ENCODE results near the gene TSFM.
A peak's percentile ranks its signal among the peaks of the same experiment; 100 is the strongest.

TSFM gene

DNA sequence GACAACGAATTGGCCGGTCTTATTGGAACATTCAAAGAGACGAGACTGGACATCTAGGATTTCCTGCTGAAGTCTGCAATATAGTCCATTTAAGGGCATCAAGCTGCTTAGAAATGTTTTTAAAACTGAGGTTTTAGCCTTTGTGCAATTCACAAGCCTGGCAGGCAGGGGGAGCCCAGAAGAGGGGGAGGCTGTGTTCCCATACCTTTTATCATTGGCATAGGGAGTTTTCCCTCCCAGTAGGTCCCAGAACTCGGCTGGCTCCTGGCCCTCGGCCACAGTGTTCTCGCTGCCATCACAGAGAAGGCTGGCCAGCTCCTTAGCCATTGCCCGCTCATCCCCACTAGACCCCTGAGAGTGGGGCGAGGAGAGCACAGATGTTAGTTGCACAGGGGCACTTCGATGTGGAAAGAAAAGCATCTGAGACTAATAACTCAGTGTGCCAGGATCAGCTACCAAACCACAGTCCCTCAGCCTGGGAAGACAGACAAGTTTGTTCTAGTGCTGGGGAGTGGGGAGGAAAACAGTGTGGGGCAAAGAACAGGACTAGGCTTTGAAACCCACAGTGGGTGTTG, 20.8 kb downstream of the TSFM start:
- no peak for DNase-seq (ENCODE audit: low spot score)
- no peak overlapping the region for H3K14ac ChIP-seq (ENCODE audit: low read length)
- no peaks in the 10 kb centered on the region for H3K27me3 ChIP-seq (ENCODE audit: control insufficient read depth in 3 of 3, insufficient read depth in 3 of 3, low read depth in 1 of 3, low read length in 3 of 3)
- H3K4me3 ChIP-seq (ENCODE audit: low read length in 2 of 2) = no peak overlapping the region
- no peak overlapping the region for H3K18ac ChIP-seq (ENCODE audit: low read length)
- no CpG with 5 or more reads among the region's 9 CpGs for WGBS, 2 donors (ENCODE audit: extremely low coverage in 2 of 2, insufficient read length in 2 of 2, insufficient replicate concordance in 1 of 2)
- no peak overlapping the region for H3K4me2 ChIP-seq (ENCODE audit: insufficient read depth, low read length, poor library complexity, severe bottlenecking)
- no peak overlapping the region for H2BK5ac ChIP-seq (ENCODE audit: low read length)
- no peaks in the 10 kb centered on the region for H3K9me3 ChIP-seq (replicated peaks in 1 of 2; ENCODE audit: control insufficient read depth in 2 of 2, insufficient read depth in 1 of 2, low read depth in 1 of 2, low read length in 2 of 2)
- no peak overlapping the region for H2AFZ ChIP-seq (ENCODE audit: low read length)
- peaks cover 10 to 74% of the 10 kb centered on the region in 2 donors for H3K36me3 ChIP-seq (replicated peaks in 1 of 2; ENCODE audit: control insufficient read depth in 2 of 2, insufficient read depth in 2 of 2, low read length in 2 of 2)
- H3K23ac ChIP-seq (ENCODE audit: low read depth, low read length, poor library complexity) = no peak overlapping the region
- H4K91ac ChIP-seq (ENCODE audit: low read depth, low read length, poor library complexity) = no peak overlapping the region
- H2BK120ac ChIP-seq (ENCODE audit: low read depth, low read length) = no peak overlapping the region
- H3K4me1 ChIP-seq (ENCODE audit: control insufficient read depth in 2 of 2, insufficient read depth in 1 of 2, low read depth in 1 of 2, low read length in 2 of 2) = no peaks in the 10 kb centered on the region
- no peaks in the 10 kb centered on the region for H3K79me1 ChIP-seq (ENCODE audit: low read depth, low read length)
- H2BK12ac ChIP-seq (ENCODE audit: low read length) = no peak overlapping the region
- H3K27ac ChIP-seq (replicated peaks; ENCODE audit: low read length) = no peak overlapping the region
- no peak overlapping the region for H2AK5ac ChIP-seq (ENCODE audit: low read depth, low read length)
- no peak overlapping the region for H4K8ac ChIP-seq (ENCODE audit: low read depth, low read length)
- no peak overlapping the region for H2BK15ac ChIP-seq (ENCODE audit: low read length)
- H3K9ac ChIP-seq (ENCODE audit: low read depth, low read length, poor library complexity) = no peak overlapping the region
- H3K4ac ChIP-seq (ENCODE audit: low read length) = no peak overlapping the region

DNA sequence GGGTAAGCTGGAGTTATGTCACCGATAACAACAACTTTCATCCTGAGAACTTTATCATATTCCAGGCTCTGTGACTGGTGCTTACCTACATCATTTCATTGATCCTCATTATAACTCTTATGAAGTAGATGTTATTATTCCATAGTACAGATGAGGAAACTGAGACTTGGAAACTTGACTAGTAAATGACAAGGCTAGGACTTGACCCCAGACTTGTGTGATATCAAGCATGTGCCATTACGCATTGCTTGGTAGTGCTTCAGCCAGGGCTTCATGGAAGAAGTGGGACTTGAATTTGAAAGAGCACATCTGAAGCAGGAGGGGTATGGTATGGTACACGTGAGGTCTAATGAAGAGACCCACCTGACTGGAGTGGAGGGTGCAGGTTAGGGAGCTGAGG, 24.1 kb downstream of the TSFM start:
- Histone ChIP-seq H3K14ac (ENCODE audit: low read length) (no peak overlapping the region), H2AFZ (ENCODE audit: low read length) (no peak overlapping the region), H3K4me1 (ENCODE audit: control insufficient read depth in 2 of 2, insufficient read depth in 1 of 2, low read depth in 1 of 2, low read length in 2 of 2) (no peaks in the 10 kb centered on the region), H3K27ac (replicated peaks; ENCODE audit: low read length) (no peak overlapping the region), H3K4ac (ENCODE audit: low read length) (no peak overlapping the region), H2BK5ac (ENCODE audit: low read length) (no peak overlapping the region), H3K9ac (ENCODE audit: low read depth, low read length, poor library complexity) (no peak overlapping the region), H4K8ac (ENCODE audit: low read depth, low read length) (no peak overlapping the region), H2BK120ac (ENCODE audit: low read depth, low read length) (no peak overlapping the region), H2BK12ac (ENCODE audit: low read length) (no peak overlapping the region), H3K79me1 (ENCODE audit: low read depth, low read length) (no peaks in the 10 kb centered on the region), H3K23ac (ENCODE audit: low read depth, low read length, poor library complexity) (no peak overlapping the region), H3K4me3 (ENCODE audit: low read length in 2 of 2) (no peak overlapping the region), H2BK15ac (ENCODE audit: low read length) (no peak overlapping the region), H3K27me3 (ENCODE audit: control insufficient read depth in 3 of 3, insufficient read depth in 3 of 3, low read depth in 1 of 3, low read length in 3 of 3) (no peaks in the 10 kb centered on the region), H3K36me3 (replicated peaks in 1 of 2; ENCODE audit: control insufficient read depth in 2 of 2, insufficient read depth in 2 of 2, low read length in 2 of 2) (peaks cover 12 to 72% of the 10 kb centered on the region in 2 donors), H3K18ac (ENCODE audit: low read length) (no peak overlapping the region), H2AK5ac (ENCODE audit: low read depth, low read length) (no peak overlapping the region), H3K4me2 (ENCODE audit: insufficient read depth, low read length, poor library complexity, severe bottlenecking) (no peak overlapping the region), H4K91ac (ENCODE audit: low read depth, low read length, poor library complexity) (no peak overlapping the region), H3K9me3 (replicated peaks in 1 of 2; ENCODE audit: control insufficient read depth in 2 of 2, insufficient read depth in 1 of 2, low read depth in 1 of 2, low read length in 2 of 2) (no peaks in the 10 kb centered on the region)
- DNase-seq (ENCODE audit: low spot score) = no peak
- WGBS, 2 donors (ENCODE audit: extremely low coverage in 2 of 2, insufficient read length in 2 of 2, insufficient replicate concordance in 1 of 2) = no CpG with 5 or more reads among the region's 3 CpGs

DNA sequence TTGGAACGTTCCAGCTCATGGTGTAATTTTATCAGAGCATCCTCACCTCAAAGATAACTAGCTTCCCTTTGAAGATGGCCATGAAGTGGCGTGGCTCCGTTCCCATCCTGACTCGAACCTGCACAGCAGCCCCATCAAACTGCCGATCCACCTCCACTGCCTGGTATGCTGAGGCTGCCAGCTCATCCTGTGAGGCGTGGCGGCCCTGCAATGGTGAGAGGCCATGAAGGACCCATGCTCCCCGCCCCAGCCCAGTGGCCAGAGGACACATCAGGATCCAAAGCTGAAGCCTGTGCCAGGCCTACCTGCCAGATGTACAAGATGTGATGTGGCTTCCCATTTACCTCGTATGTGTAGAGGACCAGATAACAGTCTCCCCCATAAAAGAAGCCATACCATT, 24.7 kb downstream of the TSFM start:
- H3K36me3 ChIP-seq (replicated peaks in 1 of 2; ENCODE audit: control insufficient read depth in 2 of 2, insufficient read depth in 2 of 2, low read length in 2 of 2) = peaks cover 10 to 66% of the 10 kb centered on the region in 2 donors
- no peak overlapping the region for H3K14ac ChIP-seq (ENCODE audit: low read length)
- H3K4me2 ChIP-seq (ENCODE audit: insufficient read depth, low read length, poor library complexity, severe bottlenecking) = no peak overlapping the region
- H2AK5ac ChIP-seq (ENCODE audit: low read depth, low read length) = no peak overlapping the region
- no peaks in the 10 kb centered on the region for H3K27me3 ChIP-seq (ENCODE audit: control insufficient read depth in 3 of 3, insufficient read depth in 3 of 3, low read depth in 1 of 3, low read length in 3 of 3)
- no peaks in the 10 kb centered on the region for H3K4me1 ChIP-seq (ENCODE audit: control insufficient read depth in 2 of 2, insufficient read depth in 1 of 2, low read depth in 1 of 2, low read length in 2 of 2)
- no peak overlapping the region for H3K27ac ChIP-seq (replicated peaks; ENCODE audit: low read length)
- no peak overlapping the region for H4K91ac ChIP-seq (ENCODE audit: low read depth, low read length, poor library complexity)
- H2BK12ac ChIP-seq (ENCODE audit: low read length) = no peak overlapping the region
- no peak overlapping the region for H3K9ac ChIP-seq (ENCODE audit: low read depth, low read length, poor library complexity)
- H2BK15ac ChIP-seq (ENCODE audit: low read length) = no peak overlapping the region
- no peak overlapping the region for H3K4ac ChIP-seq (ENCODE audit: low read length)
- H2BK120ac ChIP-seq (ENCODE audit: low read depth, low read length) = no peak overlapping the region
- H3K18ac ChIP-seq (ENCODE audit: low read length) = no peak overlapping the region
- no peak for DNase-seq (ENCODE audit: low spot score)
- H2BK5ac ChIP-seq (ENCODE audit: low read length) = no peak overlapping the region
- H4K8ac ChIP-seq (ENCODE audit: low read depth, low read length) = no peak overlapping the region
- H3K23ac ChIP-seq (ENCODE audit: low read depth, low read length, poor library complexity) = no peak overlapping the region
- H3K4me3 ChIP-seq (ENCODE audit: low read length in 2 of 2) = peak overlapping the region in 1 of 2 donors; percentile 65
- H2AFZ ChIP-seq (ENCODE audit: low read length) = no peak overlapping the region
- no CpG with 5 or more reads among the region's 9 CpGs for WGBS, 2 donors (ENCODE audit: extremely low coverage in 2 of 2, insufficient read length in 2 of 2, insufficient replicate concordance in 1 of 2)
- H3K9me3 ChIP-seq (replicated peaks in 1 of 2; ENCODE audit: control insufficient read depth in 2 of 2, insufficient read depth in 1 of 2, low read depth in 1 of 2, low read length in 2 of 2) = no peaks in the 10 kb centered on the region
- no peaks in the 10 kb centered on the region for H3K79me1 ChIP-seq (ENCODE audit: low read depth, low read length)

DNA sequence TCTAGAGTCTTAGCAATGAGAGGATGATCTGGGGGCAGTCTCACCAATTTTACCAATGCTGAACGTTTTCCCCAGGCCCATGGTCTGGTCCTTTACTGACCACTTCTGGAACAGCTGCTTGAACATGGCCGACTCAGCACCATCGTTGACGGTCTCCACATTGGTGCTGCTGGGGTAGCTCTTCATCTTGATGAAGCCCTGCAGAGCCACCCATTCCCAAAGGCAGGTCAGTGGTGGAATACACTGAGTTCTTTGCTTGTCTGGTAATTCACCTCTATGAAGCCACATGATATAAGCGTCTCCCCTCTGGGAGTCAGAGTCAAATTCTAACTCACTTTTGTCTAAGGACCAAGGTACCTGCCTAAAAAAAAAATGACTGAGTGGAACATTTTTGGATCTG, 25.8 kb downstream of the TSFM start:
- DNase-seq (ENCODE audit: low spot score) = no peak
- Histone ChIP-seq H2AFZ (ENCODE audit: low read length) (no peak overlapping the region), H3K36me3 (replicated peaks in 1 of 2; ENCODE audit: control insufficient read depth in 2 of 2, insufficient read depth in 2 of 2, low read length in 2 of 2) (peaks cover 11 to 56% of the 10 kb centered on the region in 2 donors), H3K9me3 (replicated peaks in 1 of 2; ENCODE audit: control insufficient read depth in 2 of 2, insufficient read depth in 1 of 2, low read depth in 1 of 2, low read length in 2 of 2) (no peaks in the 10 kb centered on the region), H3K4me1 (ENCODE audit: control insufficient read depth in 2 of 2, insufficient read depth in 1 of 2, low read depth in 1 of 2, low read length in 2 of 2) (no peaks in the 10 kb centered on the region), H3K79me1 (ENCODE audit: low read depth, low read length) (no peaks in the 10 kb centered on the region), H3K27ac (replicated peaks; ENCODE audit: low read length) (no peak overlapping the region), H3K4me2 (ENCODE audit: insufficient read depth, low read length, poor library complexity, severe bottlenecking) (no peak overlapping the region), H2BK5ac (ENCODE audit: low read length) (no peak overlapping the region), H3K9ac (ENCODE audit: low read depth, low read length, poor library complexity) (no peak overlapping the region), H2BK15ac (ENCODE audit: low read length) (no peak overlapping the region), H4K91ac (ENCODE audit: low read depth, low read length, poor library complexity) (no peak overlapping the region), H4K8ac (ENCODE audit: low read depth, low read length) (no peak overlapping the region), H3K4me3 (ENCODE audit: low read length in 2 of 2) (no peak overlapping the region), H3K23ac (ENCODE audit: low read depth, low read length, poor library complexity) (no peak overlapping the region), H3K4ac (ENCODE audit: low read length) (no peak overlapping the region), H3K27me3 (ENCODE audit: control insufficient read depth in 3 of 3, insufficient read depth in 3 of 3, low read depth in 1 of 3, low read length in 3 of 3) (peaks cover 0 to 2% (median 0%) of the 10 kb centered on the region in 3 experiments), H2AK5ac (ENCODE audit: low read depth, low read length) (no peak overlapping the region), H3K18ac (ENCODE audit: low read length) (no peak overlapping the region), H3K14ac (ENCODE audit: low read length) (no peak overlapping the region), H2BK120ac (ENCODE audit: low read depth, low read length) (no peak overlapping the region), H2BK12ac (ENCODE audit: low read length) (no peak overlapping the region)
- WGBS, 2 donors (ENCODE audit: extremely low coverage in 2 of 2, insufficient read length in 2 of 2, insufficient replicate concordance in 1 of 2) = no CpG with 5 or more reads among the region's 5 CpGs

All from neuronal stem cell (in vitro differentiated cells).